Central memory CD4-positive, alpha-beta T cell (primary cell): Measurements from ENCODE around the gene COX5A.
"Not testable (repeated sequence)": the region's sequence is repeated elsewhere in the genome, so short reads cannot be mapped to it uniquely, and the experiment has no call there.

Experiments
- DNase-seq: peaks from one replicate; pipeline ENCODE4 v3.0.0; 2022

The COX5A gene

GRCh38 chr15:74896316-74896715 is 41.6 kb downstream of the COX5A start:
- DNase-seq = no peak

- no peak for DNase-seq
These were observed 42.0 kb downstream of the COX5A start for GRCh38 chr15:74895830-74896229.

GRCh38 chr15:74894383-74894782 is 43.5 kb downstream of the COX5A start:
- not testable (repeated sequence) for DNase-seq

- DNase-seq = peak; percentile 69
These were observed 44.2 kb downstream of the COX5A start for GRCh38 chr15:74893627-74894026.

GRCh38 chr15:74892931-74893330 is 44.9 kb downstream of the COX5A start:
- no peak for DNase-seq

GRCh38 chr15:74892313-74892712 is 45.6 kb downstream of the COX5A start:
- no peak for DNase-seq

GRCh38 chr15:74891469-74891868 is 46.4 kb downstream of the COX5A start:
- DNase-seq = no peak

- DNase-seq = no peak
These were observed 47.3 kb downstream of the COX5A start for GRCh38 chr15:74890665-74890960.

- DNase-seq = peak; percentile 79
These were observed 47.8 kb downstream of the COX5A start, which contains the start of gene MPI for GRCh38 chr15:74889883-74890664. TSS of gene MPI (plus strand) at chr15:74890042. CDS start at chr15:74890074, 32 bp downstream.

GRCh38 chr15:74889390-74889882 is 48.4 kb downstream of the COX5A start:
- DNase-seq = no peak

- no peak for DNase-seq
These were observed 49.2 kb downstream of the COX5A start for GRCh38 chr15:74888716-74889115.

- DNase-seq = not testable (repeated sequence)
These were observed 50.2 kb downstream of the COX5A start for GRCh38 chr15:74887537-74888193.

- DNase-seq = no peak
These were observed 52.4 kb downstream of the COX5A start for GRCh38 chr15:74885461-74885860.

- DNase-seq = no peak
These were observed 53.2 kb downstream of the COX5A start for GRCh38 chr15:74884428-74885223.

- no peak for DNase-seq
These were observed 55.3 kb downstream of the COX5A start for GRCh38 chr15:74882528-74882927.

GRCh38 chr15:74878273-74878672 is 59.6 kb downstream of the COX5A start:
- DNase-seq = no peak

- no peak for DNase-seq
These were observed 64.0 kb downstream of the COX5A start for GRCh38 chr15:74873756-74874424.

GRCh38 chr15:74873036-74873755 is 64.7 kb downstream of the COX5A start, which contains the start of gene SCAMP2:
TSS of gene SCAMP2 (minus strand) at chr15:74873365. CDS start at chr15:74873255, 110 bp downstream.
- DNase-seq = peak; percentile 90

- no peak for DNase-seq
These were observed 65.2 kb downstream of the COX5A start for GRCh38 chr15:74872702-74873035.

GRCh38 chr15:74870436-74871215 is 67.2 kb downstream of the COX5A start:
- DNase-seq = no peak
